HUES64 (cell line): ENCODE data around the gene CDK4.
A peak's percentile ranks its signal among the peaks of the same experiment; 100 is the strongest.

ENCODE experiments used
- H3K27ac ChIP-seq: 2 replicates; pipeline ENCODE4 v1.7.0; 2013; ENCODE audit warnings: low read depth, low read length, inconsistent platforms
- H3K27me3 ChIP-seq: 2 replicates; pipeline ENCODE4 v1.6.1; 2013; ENCODE audit warnings: mild to moderate bottlenecking, low read length; ENCODE audit not compliant: insufficient read depth
- H3K36me3 ChIP-seq: 2 replicates; pipeline ENCODE4 v1.6.1; 2013; ENCODE audit warnings: mild to moderate bottlenecking, low read length; ENCODE audit not compliant: insufficient read depth
- H3K4me1 ChIP-seq: 2 replicates; pipeline ENCODE4 v1.6.1; 2013; ENCODE audit warnings: mild to moderate bottlenecking, low read length, moderate library complexity; ENCODE audit not compliant: insufficient read depth
- H3K4me3 ChIP-seq: 2 replicates; pipeline ENCODE4 v1.5.1; 2013; ENCODE audit warnings: mild to moderate bottlenecking, low read length, moderate library complexity
- H3K9ac ChIP-seq: 2 replicates; pipeline ENCODE4 v1.6.1; 2013; ENCODE audit warnings: mild to moderate bottlenecking, low read depth, low read length
- H3K9me3 ChIP-seq: 2 replicates; pipeline ENCODE4 v1.6.1; 2013; ENCODE audit warnings: low read depth, low read length; ENCODE audit not compliant: insufficient read depth
- WGBS: fragments of 150-250, 120-280 bp; methylation state at CpG from one replicate; pipeline ENCODE4 v1.1.7; 2013; ENCODE audit warnings: missing lambda C conversion rate; 5-methylcytosine and 5-hydroxymethylcytosine counted together

CDK4 gene

DNA sequence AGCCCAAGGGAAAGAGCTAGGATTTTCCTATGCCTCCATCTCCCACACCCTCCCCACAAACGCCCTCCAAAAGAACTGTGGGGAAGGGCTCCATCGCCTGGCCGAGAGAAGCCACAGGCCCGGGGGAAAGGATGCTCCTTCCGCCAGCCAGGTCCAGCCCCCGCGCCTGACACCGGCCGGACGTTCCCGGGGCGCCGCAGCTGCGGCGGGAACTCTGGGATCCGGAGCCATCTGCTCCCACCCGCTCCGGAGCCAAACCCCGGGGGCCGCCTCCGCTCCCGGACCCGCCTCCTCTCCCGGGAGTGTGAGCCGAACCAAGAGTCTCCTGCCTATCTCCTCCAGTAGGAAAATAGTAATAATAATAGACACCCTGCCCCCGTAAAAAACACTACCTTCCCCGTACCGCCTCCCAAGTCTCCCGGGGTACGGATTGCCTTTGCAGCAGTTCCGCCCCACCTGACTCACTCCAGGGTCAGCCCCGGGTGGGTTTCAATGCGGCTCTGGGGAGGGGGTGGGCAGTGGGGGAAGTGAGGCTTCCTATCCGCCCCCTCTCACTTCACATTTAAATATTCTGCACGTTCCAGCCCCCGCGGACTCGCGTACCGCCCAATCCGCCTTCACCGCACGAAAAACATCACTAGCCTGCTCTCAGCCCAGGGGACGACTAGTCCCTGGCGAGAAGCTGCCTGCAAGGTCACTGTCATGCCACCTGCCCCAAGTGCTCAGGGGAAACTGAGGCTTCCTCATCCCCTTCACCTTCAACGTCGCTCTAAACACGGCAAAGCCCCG lies 16.0 kb downstream of the CDK4 start:
- Histone ChIP-seq H3K27me3 (peaks cover 99% of the 10 kb centered on the region), H3K36me3 (no peaks in the 10 kb centered on the region), H3K27ac (no peak overlapping the region), H3K9ac (no peak overlapping the region), H3K4me3 (peak overlapping the region; percentile 41), H3K4me1 (peaks cover 12% of the 10 kb centered on the region), H3K9me3 (no peaks in the 10 kb centered on the region)
- WGBS: under 1% methylated on average over 47 of the region's 49 CpGs

- Histone ChIP-seq H3K27me3 (peaks cover 99% of the 10 kb centered on the region), H3K9me3 (no peaks in the 10 kb centered on the region), H3K27ac (no peak overlapping the region), H3K4me3 (peak overlapping the region; percentile 41; the same call in 1 of the 2 replicates), H3K9ac (no peak overlapping the region), H3K4me1 (peaks cover 12% of the 10 kb centered on the region), H3K36me3 (no peaks in the 10 kb centered on the region)
- 19% methylated on average over 7 of the region's 8 CpGs for WGBS
These were observed 16.8 kb downstream of the CDK4 start for GRCh38 chr12:57735198-57735855.

- Histone ChIP-seq H3K4me3 (no peak overlapping the region), H3K27ac (no peak overlapping the region), H3K9me3 (no peaks in the 10 kb centered on the region), H3K9ac (no peak overlapping the region), H3K27me3 (peaks cover 99% of the 10 kb centered on the region), H3K4me1 (peaks cover 12% of the 10 kb centered on the region), H3K36me3 (no peaks in the 10 kb centered on the region)
- WGBS: 83% methylated on average over 4 of the region's 4 CpGs
These were observed 17.5 kb downstream of the CDK4 start for GRCh38 chr12:57734591-57734990.

- no peaks in the 10 kb centered on the region for H3K36me3 ChIP-seq
- no peak overlapping the region for H3K27ac ChIP-seq
- H3K9ac ChIP-seq: no peak overlapping the region
- peaks cover 99% of the 10 kb centered on the region for H3K27me3 ChIP-seq
- no peak overlapping the region for H3K4me3 ChIP-seq
- WGBS: 79% methylated on average over 6 of the region's 6 CpGs
- peaks cover 9% of the 10 kb centered on the region for H3K4me1 ChIP-seq
- H3K9me3 ChIP-seq: no peaks in the 10 kb centered on the region
These were observed 18.2 kb downstream of the CDK4 start for GRCh38 chr12:57733928-57734327.

- Histone ChIP-seq H3K27ac (no peak overlapping the region), H3K4me1 (peaks cover 9% of the 10 kb centered on the region), H3K4me3 (no peak overlapping the region), H3K9ac (no peak overlapping the region), H3K9me3 (no peaks in the 10 kb centered on the region), H3K36me3 (no peaks in the 10 kb centered on the region), H3K27me3 (peaks cover 99% of the 10 kb centered on the region)
- 83% methylated on average over 11 of the region's 11 CpGs for WGBS
These were observed 19.1 kb downstream of the CDK4 start for GRCh38 chr12:57732726-57733593.

GRCh38 chr12:57732270-57732669 lies 19.8 kb downstream of the CDK4 start:
- Histone ChIP-seq H3K9ac (no peak overlapping the region), H3K27me3 (peaks cover 99% of the 10 kb centered on the region), H3K27ac (no peak overlapping the region), H3K9me3 (no peaks in the 10 kb centered on the region), H3K36me3 (no peaks in the 10 kb centered on the region), H3K4me3 (no peak overlapping the region), H3K4me1 (peaks cover 9% of the 10 kb centered on the region)
- 58% methylated on average over 4 of the region's 4 CpGs for WGBS

DNA sequence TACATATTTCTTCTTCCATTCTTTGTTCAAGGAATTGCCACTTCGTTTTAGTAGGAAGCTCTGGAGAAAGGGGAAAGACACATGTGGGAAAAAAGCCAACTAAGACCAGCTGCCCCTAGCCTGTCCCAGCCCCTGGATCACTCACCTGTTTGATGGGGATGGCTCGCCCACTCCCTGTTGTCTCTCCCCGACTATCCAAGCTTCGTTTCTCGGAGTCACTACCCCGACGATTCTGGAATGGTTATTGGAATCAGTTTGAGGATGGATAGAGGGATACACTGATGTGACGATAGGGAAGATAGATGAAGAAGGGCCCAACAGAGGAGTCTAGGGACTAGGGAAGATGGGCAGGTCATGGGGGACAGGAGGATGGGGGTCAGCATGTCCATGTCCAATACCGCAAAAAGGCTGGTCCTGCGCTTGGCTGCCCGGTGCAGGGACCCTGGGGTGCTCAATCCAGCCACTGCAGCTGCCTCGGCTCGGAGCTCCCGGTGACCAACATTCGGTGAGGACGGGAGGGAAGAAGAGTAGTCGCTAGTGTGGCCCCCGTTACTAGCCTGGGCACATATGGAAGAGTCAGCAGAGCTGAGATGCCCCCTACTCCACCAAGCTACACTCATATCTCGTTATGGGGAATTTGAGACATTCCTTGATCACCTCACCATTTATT lies 20.6 kb downstream of the CDK4 start:
- H3K27ac ChIP-seq: no peak overlapping the region
- no peak overlapping the region for H3K9ac ChIP-seq
- 80% methylated on average over 18 of the region's 19 CpGs for WGBS
- H3K9me3 ChIP-seq: no peaks in the 10 kb centered on the region
- no peaks in the 10 kb centered on the region for H3K36me3 ChIP-seq
- H3K27me3 ChIP-seq: peaks cover 99% of the 10 kb centered on the region
- no peak overlapping the region for H3K4me3 ChIP-seq
- peaks cover 2% of the 10 kb centered on the region for H3K4me1 ChIP-seq

DNA sequence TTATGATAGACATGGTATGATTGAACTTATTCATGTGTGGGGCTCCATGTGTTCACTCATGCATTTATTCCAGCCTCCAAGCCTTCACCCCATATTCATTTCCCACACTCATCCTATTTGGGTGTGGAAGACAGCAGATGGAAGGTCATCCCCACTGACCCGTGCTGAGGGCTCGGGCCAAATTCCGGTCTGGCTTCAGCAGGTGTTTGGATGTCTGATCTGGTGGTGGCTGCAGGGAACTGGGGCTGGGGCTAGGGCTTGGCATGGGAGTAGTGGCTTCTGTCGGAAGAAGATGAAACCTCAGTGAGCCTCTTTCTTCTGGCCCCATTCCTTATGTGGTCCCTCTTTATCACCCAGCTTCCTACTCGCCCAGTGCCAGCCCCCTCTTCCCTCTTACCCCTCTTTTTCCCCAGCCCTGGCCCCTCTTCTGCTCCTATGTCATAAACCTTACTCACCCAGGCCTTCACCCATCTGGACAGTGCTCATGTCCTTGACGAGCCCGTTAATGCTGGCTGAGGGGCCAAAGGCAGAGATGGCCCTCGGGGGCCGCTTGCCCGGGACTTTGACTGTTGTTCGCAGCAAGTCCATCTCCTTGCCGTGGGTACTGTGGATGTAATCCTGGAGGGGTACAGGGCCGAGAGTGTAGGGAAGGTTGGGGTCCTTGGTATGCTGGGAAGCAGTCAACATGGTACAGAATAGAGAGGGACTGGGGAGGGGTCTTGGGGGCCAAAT lies 21.6 kb downstream of the CDK4 start:
- no peak overlapping the region for H3K4me3 ChIP-seq
- H3K27me3 ChIP-seq: peaks cover 98% of the 10 kb centered on the region
- 75% methylated on average over 13 of the region's 13 CpGs for WGBS
- H3K9ac ChIP-seq: no peak overlapping the region
- H3K9me3 ChIP-seq: no peaks in the 10 kb centered on the region
- H3K27ac ChIP-seq: no peak overlapping the region
- H3K4me1 ChIP-seq: no peaks in the 10 kb centered on the region
- no peaks in the 10 kb centered on the region for H3K36me3 ChIP-seq

- WGBS: 47% methylated on average over 4 of the region's 5 CpGs
- Histone ChIP-seq H3K36me3 (no peaks in the 10 kb centered on the region), H3K4me3 (no peak overlapping the region), H3K27ac (no peak overlapping the region), H3K9me3 (no peaks in the 10 kb centered on the region), H3K27me3 (peaks cover 97% of the 10 kb centered on the region), H3K4me1 (no peaks in the 10 kb centered on the region), H3K9ac (no peak overlapping the region)
These were observed 22.7 kb downstream of the CDK4 start for GRCh38 chr12:57729321-57729844.

DNA sequence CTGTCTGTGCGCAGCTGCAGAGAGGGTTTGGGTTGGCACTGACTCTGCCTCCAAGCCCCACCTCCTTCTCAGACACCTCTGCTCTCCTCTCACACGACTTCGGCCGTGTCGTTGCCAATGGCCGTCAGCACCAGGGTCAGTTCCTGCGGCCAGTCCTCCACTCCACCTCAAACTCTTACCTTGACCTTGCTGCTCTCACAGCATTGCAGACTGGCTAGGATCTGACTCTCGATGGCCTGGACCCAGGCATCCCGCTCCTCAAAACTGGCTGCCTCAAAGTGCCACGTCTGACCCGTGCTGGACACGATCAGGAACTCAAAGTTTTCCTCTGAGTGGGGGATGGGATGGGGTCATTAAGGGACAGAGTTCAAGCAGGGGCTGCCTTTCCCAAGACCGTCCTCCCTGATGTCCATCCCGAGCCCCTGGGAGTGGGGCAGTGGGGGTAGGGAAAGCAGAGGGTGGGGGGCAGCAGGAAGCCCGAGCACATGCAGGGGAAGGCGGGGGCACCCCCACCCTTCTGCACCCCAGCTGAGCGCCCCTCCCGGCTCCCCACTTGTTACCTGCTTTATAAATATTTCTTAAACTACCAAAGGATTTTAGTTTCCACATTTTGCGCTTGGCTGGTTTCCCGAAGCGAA lies 24.2 kb downstream of the CDK4 start:
- 36% methylated on average over 21 of the region's 21 CpGs for WGBS

More for the DNA sequence above, 24.2 kb downstream of the CDK4 start:
- peaks cover 97% of the 10 kb centered on the region for H3K27me3 ChIP-seq
- peak overlapping the region; percentile 55 for H3K4me3 ChIP-seq
- H3K36me3 ChIP-seq: no peaks in the 10 kb centered on the region
- H3K9ac ChIP-seq: no peak overlapping the region
- H3K4me1 ChIP-seq: no peaks in the 10 kb centered on the region
- H3K27ac ChIP-seq: no peak overlapping the region
- H3K9me3 ChIP-seq: no peaks in the 10 kb centered on the region
